Measurements from ENCODE around the gene FRRS1.

Gene FRRS1

GRCh38 chr1:99713006-99713405 is 53.4 kb downstream of the FRRS1 start:
- H3K36me3 ChIP-seq (ENCODE audit: low read length), result peaks cover 7% of the 10 kb centered on the region; the same call in 1 of the 2 replicates
- H3K27ac ChIP-seq (ENCODE audit: low read depth, low read length), result no peak overlapping the region
- no peak overlapping the region for H3K4me2 ChIP-seq (ENCODE audit: low read depth, low read length, poor library complexity, severe bottlenecking)
- no peaks in the 10 kb centered on the region for H3K9me3 ChIP-seq (ENCODE audit: insufficient read depth, low read length)
- no peaks in the 10 kb centered on the region for H4K20me1 ChIP-seq (ENCODE audit: low read depth, low read length)
- no peak overlapping the region for H2AFZ ChIP-seq (ENCODE audit: low read depth, low read length, severe bottlenecking)
- H3K79me2 ChIP-seq (ENCODE audit: insufficient read depth, low read length), result no peaks in the 10 kb centered on the region
- H3K27me3 ChIP-seq (ENCODE audit: low read length), result no peaks in the 10 kb centered on the region
- TF ChIP-seq, protein P1, sequence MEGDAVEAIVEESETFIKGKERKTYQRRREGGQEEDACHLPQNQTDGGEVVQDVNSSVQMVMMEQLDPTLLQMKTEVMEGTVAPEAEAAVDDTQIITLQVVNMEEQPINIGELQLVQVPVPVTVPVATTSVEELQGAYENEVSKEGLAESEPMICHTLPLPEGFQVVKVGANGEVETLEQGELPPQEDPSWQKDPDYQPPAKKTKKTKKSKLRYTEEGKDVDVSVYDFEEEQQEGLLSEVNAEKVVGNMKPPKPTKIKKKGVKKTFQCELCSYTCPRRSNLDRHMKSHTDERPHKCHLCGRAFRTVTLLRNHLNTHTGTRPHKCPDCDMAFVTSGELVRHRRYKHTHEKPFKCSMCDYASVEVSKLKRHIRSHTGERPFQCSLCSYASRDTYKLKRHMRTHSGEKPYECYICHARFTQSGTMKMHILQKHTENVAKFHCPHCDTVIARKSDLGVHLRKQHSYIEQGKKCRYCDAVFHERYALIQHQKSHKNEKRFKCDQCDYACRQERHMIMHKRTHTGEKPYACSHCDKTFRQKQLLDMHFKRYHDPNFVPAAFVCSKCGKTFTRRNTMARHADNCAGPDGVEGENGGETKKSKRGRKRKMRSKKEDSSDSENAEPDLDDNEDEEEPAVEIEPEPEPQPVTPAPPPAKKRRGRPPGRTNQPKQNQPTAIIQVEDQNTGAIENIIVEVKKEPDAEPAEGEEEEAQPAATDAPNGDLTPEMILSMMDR (IDR thresholded peaks at IDR 0.05; ENCODE audit: insufficient read depth, low read length, poor library complexity, severe bottlenecking), result no peak
- no peak for TF ChIP-seq EZH2phosphoT487 (conservative IDR thresholded peaks at IDR 0.05; ENCODE audit: low read length)
- no peaks in the 10 kb centered on the region for H3K9me2 ChIP-seq (replicated peaks; ENCODE audit: insufficient read depth, low read length)
- no peak overlapping the region for H3K4me3 ChIP-seq (ENCODE audit: insufficient read depth, low read length, poor library complexity, severe bottlenecking)
- H3K9ac ChIP-seq (ENCODE audit: low read length), result no peak overlapping the region
- no peaks in the 10 kb centered on the region; the same call in none of the 2 replicates for H3F3A ChIP-seq (ENCODE audit: insufficient read depth)

DNA sequence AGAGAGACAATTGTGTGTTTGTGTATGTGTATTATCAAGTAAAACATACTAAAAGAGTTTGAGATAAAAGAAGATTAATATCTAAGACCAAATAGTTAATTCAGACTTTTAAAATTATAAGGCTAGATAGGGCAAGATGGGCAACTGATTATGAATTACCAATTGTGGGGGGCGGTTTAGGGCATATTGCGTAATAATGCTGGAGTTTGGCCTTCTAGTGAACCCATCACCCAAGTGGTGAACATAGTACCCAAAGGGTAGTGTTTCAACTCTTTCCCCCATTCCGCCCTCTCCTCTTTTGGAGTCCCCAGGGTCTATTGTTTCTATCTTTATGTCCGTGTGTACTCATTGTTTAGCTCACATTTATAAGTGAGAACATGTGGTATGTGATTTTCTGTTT is 55.4 kb downstream of the FRRS1 start:
- Histone ChIP-seq H2AFZ (ENCODE audit: low read depth, low read length, severe bottlenecking) (no peak overlapping the region), H3K27ac (ENCODE audit: low read depth, low read length) (no peak overlapping the region), H4K20me1 (ENCODE audit: low read depth, low read length) (no peaks in the 10 kb centered on the region), H3K27me3 (ENCODE audit: low read length) (no peaks in the 10 kb centered on the region), H3F3A (ENCODE audit: insufficient read depth) (peaks cover 5% of the 10 kb centered on the region), H3K9me3 (ENCODE audit: insufficient read depth, low read length) (no peaks in the 10 kb centered on the region), H3K36me3 (ENCODE audit: low read length) (peaks cover 11% of the 10 kb centered on the region; the same call in 1 of the 2 replicates), H3K4me3 (ENCODE audit: insufficient read depth, low read length, poor library complexity, severe bottlenecking) (no peak overlapping the region), H3K79me2 (ENCODE audit: insufficient read depth, low read length) (no peaks in the 10 kb centered on the region), H3K9ac (ENCODE audit: low read length) (no peak overlapping the region), H3K9me2 (replicated peaks; ENCODE audit: insufficient read depth, low read length) (no peaks in the 10 kb centered on the region), H3K4me2 (ENCODE audit: low read depth, low read length, poor library complexity, severe bottlenecking) (no peak overlapping the region)
- TF ChIP-seq, protein P1 (IDR thresholded peaks at IDR 0.05; ENCODE audit: insufficient read depth, low read length, poor library complexity, severe bottlenecking), result no peak

DNA sequence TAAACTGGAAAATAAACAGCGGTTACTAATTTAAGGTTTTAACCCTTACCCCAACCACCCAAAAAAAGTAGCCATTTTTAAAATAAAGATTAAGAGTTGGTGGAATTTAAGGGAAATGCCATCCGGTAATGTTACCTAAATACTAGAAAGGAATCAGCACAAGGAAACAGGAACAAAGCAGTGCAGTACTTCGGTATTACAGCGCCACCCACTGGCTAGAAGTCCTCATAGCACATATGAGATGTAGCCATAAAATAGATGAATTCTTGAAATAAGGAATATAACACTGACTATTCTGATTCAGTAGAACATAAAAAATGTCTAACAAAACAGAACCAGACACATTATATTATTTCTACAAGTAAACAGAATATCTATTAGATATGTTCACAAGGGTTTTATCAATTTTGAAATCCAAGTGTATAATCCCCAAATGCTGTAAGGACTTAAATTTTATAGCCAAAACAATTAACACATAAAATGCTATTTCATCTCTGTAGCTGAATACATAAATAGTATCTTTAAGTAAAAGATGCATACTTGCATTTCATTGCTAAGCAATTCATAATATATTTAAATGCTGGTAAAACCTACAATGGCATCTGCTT is 58.8 kb downstream of the FRRS1 start:
- Histone ChIP-seq H3K36me3 (ENCODE audit: low read length) (peaks cover 11% of the 10 kb centered on the region; the same call in 1 of the 2 replicates), H3K9ac (ENCODE audit: low read length) (no peak overlapping the region), H3K27ac (ENCODE audit: low read depth, low read length) (no peak overlapping the region), H2AFZ (ENCODE audit: low read depth, low read length, severe bottlenecking) (no peak overlapping the region), H4K20me1 (ENCODE audit: low read depth, low read length) (no peaks in the 10 kb centered on the region), H3K9me2 (replicated peaks; ENCODE audit: insufficient read depth, low read length) (no peaks in the 10 kb centered on the region), H3K4me3 (ENCODE audit: insufficient read depth, low read length, poor library complexity, severe bottlenecking) (no peak overlapping the region), H3K79me2 (ENCODE audit: insufficient read depth, low read length) (no peaks in the 10 kb centered on the region), H3K9me3 (ENCODE audit: insufficient read depth, low read length) (no peaks in the 10 kb centered on the region), H3K27me3 (ENCODE audit: low read length) (no peaks in the 10 kb centered on the region), H3F3A (ENCODE audit: insufficient read depth) (peaks cover 5% of the 10 kb centered on the region), H3K4me2 (ENCODE audit: low read depth, low read length, poor library complexity, severe bottlenecking) (no peak overlapping the region)
- TF ChIP-seq, protein P1 (IDR thresholded peaks at IDR 0.05; ENCODE audit: insufficient read depth, low read length, poor library complexity, severe bottlenecking), result peak; percentile 80
- TF ChIP-seq EZH2phosphoT487 (conservative IDR thresholded peaks at IDR 0.05; ENCODE audit: low read length), result no peak
